ENCODE data around the gene HDAC4.

The HDAC4 gene

GRCh38 chr2:239025096-239025801 is 375.6 kb downstream of the HDAC4 start:
- DNase-seq (ENCODE audit: low spot score) = peak; percentile 66

DNA sequence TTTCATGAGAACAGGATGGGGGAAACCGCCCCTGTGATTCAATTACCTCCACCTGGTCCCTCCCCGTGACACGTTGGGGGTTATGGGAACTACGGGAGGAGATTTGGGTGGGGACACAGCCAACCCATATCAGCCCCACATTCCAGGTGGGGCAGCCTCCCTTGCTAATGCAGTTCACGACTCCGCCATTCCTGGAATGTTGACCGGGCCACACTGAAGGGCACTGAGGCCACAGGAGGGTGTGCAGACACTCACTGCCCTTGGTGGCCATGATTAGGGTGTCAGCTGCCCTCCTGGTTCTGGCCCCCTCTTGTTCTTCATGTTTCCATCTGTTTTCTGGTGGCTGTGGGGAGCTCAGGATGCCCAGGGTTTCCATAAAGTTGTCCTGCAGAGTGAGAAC is 376.6 kb downstream of the HDAC4 start:
- no peak for DNase-seq (ENCODE audit: low spot score)

- no peak for DNase-seq (ENCODE audit: low spot score)
Observed at GRCh38 chr2:239022437-239023260, 378.2 kb downstream of the HDAC4 start.

- DNase-seq (ENCODE audit: low spot score) = no peak
Observed at GRCh38 chr2:239021651-239022436, 379.0 kb downstream of the HDAC4 start.

DNA sequence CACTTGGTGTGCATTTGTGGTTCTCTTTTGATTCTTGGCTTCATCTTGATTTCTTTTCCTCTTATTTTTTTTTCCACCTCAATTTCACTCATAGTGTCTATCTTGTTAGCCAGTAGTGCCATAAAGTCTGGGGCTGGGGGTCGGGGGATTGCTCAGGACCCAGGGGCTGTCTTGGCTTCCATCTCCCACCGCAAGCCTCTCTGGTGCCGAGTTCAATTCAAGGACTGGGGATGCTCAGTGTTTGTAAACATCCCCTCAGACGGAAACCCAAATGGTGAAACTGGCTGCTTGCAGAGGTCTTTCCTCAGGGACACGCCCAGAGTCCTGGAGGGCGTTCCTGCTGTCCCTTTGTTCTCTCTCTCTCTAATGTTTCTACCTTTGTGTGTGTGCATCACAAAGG is 379.6 kb downstream of the HDAC4 start:
- DNase-seq (ENCODE audit: low spot score) = no peak

- no peak for DNase-seq (ENCODE audit: low spot score)
Observed at GRCh38 chr2:239020541-239021041, 380.2 kb downstream of the HDAC4 start.

GRCh38 chr2:239019183-239019581 is 381.6 kb downstream of the HDAC4 start:
- no peak for DNase-seq (ENCODE audit: low spot score)

- DNase-seq (ENCODE audit: low spot score) = no peak
Observed at GRCh38 chr2:239018271-239019182, 382.3 kb downstream of the HDAC4 start.

DNA sequence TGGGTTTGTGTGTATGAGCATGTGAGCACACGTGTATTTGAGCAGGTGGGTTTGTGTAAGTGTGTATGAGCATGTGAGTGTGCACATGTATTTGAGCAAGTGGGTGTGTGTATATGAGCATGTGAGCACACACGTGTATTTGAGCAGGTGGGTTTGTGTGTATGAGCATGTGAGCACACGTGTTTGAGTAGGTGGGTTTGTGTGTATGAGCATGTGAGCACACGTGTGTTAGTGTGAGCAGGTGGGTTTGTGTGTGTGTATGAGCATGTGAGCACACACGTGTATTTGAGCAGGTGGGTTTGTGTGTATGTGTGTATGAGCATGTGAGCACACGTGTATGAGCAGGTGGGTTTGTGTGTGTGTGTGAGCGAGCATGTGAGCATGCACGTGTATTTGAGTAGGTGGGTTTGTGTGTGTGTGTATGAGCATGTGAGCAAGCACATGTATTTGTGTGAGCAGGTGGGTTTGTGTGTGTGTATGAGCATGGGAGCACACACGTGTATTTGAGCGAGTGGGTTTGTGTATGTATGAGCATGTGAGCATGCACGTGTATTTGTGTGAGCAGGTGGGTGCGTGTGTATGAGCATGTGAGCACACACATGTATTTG is 383.2 kb downstream of the HDAC4 start:
- no peak for DNase-seq (ENCODE audit: low spot score)

DNA sequence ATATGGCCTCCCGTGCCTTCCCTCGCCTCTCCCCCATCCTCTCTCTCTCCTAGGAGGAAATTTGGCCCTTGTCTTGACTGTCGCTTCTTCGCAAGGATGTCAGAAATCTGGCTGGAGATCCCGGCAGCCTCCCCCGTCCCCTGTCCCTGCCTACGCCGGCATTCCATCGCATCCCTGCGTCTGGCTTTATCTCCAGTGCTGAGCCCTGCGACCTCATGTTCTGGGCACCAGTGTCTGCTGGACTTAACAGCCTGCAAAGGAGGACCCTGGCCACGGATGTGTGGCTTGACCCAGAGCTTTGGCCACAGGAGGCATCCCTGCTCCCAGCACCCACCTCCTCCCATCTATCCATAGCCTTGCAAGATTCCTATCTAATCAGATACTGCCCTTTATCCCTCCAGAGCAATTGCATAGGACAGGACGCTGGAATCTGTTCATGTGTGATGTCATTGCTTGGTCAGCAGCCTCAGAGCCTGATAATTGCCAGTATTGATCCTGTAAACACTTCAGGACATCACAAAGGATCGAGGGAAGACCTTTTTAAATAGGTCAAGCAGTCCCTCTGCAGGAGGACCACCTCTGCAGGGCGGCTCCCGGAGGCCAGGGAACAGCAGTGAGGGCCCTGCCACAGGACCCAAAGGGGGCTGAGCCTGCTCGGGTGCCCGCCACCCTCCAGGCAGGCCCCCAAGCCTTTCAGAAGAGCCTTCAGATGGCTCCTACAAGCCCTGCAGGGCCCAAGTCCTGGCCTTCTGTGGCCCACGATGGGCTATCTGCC is 384.7 kb downstream of the HDAC4 start:
- no peak for DNase-seq (ENCODE audit: low spot score)

- no peak for DNase-seq (ENCODE audit: low spot score)
Observed at GRCh38 chr2:239015218-239015900, 385.5 kb downstream of the HDAC4 start.

DNA sequence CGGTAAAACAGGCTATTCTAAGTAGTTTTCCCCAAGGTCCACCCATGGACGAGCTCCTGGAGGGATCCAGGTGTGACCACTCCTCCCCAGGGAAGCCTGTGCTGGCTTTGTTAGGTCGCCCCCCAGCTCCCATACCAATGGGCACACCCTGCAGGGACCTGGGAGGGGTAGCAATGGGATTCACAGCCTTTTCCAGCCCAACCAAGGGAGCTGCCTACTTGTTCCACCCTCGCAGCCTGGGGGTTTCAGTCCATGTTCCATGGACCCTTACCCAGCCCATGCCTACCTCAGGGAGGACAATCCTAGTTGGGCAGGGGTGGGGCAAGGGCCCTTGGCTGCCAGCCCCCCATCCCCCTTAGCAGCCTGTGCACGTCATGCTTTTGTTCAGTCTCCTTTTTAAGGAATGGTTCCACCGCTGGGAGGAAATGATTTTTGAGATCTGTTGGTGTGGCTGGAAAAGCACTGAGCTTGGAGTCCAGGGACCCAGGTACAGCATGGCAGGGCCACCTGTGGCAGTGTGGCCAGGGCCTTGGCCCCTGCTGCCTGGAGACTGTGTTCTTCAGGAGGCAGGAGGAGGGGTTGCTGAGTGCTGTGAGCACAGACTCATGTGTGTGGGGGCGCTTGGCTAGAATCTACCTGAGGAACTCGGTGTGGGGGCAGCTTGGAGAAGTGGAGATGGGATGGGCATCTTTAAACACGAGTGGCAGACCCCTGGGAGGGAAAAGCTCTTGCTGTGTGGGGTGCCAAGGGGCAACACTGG is 386.2 kb downstream of the HDAC4 start:
- no peak for DNase-seq (ENCODE audit: low spot score)

GRCh38 chr2:239013678-239013976 is 387.2 kb downstream of the HDAC4 start:
- DNase-seq (ENCODE audit: low spot score) = no peak

DNA sequence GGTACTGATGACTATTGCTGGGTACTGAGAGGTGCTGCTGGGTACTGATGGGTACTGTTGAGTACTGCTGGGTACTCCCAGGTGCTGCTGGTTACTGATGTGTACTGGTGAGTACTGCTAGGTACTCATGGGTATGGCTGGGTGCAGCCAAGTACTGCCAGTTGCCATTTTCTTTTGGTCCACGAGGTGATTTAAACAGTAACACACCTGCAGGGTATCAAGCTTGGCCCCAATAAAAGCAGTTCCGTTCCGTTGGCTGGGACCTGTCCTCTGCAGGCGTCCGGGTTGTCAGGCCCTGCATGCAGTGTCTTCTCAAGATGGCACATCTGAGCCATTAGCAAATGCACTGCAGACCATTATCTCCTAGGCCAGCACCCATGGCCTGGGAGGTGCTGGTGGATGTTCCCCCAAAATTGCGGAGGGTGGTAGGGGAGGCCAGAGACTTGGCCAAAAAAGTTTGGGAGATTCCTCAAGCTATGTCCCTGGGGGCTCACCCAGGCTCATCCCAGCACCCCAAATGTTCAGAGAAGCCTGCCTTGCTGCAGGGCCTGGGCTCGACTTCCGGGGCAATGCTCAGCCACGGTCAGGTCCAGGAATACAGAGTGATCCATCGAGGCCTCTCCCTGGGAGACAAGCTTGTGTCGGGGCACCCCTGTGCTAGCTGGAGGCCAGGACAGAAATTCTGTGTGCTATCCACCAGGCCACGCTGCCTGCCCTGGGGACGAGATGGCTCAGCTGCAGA is 387.7 kb downstream of the HDAC4 start:
- no peak for DNase-seq (ENCODE audit: low spot score)

DNA sequence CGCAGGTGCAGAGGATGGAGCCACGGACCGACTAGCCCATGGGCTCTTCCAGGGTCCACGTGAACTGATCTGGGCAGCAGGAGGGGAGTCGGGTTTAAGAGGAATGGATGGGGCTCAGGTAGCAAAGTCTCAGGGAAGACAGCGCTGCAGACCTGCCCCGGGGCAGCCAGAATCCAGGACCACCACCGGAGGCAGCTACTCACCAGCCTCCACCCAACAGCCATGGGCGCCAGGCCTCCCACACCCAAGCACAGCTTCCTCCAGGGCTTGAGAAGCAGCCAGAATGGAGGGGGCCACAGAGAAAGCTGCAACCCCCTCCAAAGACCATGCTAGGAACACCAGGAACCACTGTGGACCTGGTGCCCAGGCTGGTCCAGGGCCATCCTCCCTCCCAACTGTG is 388.6 kb downstream of the HDAC4 start:
- no peak for DNase-seq (ENCODE audit: low spot score)

DNA sequence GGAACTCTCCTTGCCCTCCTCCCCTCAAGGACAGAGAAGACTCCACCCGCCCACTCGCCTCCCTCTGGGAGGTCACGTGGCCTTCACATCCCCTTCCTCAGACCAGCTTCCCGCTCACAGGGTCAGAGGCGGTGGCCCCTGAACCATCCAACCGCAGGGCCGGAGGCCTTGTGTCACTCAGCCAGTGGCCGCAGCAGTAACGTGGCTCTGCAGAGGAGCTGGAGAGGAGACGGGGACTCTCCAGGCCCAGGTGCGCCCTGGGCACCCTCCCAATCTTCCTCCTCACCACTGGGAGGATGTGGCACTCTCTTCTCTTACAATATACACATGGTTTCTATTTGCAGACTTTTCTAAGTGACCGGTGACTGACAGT is 391.2 kb downstream of the HDAC4 start:
- DNase-seq (ENCODE audit: low spot score) = no peak

DNA sequence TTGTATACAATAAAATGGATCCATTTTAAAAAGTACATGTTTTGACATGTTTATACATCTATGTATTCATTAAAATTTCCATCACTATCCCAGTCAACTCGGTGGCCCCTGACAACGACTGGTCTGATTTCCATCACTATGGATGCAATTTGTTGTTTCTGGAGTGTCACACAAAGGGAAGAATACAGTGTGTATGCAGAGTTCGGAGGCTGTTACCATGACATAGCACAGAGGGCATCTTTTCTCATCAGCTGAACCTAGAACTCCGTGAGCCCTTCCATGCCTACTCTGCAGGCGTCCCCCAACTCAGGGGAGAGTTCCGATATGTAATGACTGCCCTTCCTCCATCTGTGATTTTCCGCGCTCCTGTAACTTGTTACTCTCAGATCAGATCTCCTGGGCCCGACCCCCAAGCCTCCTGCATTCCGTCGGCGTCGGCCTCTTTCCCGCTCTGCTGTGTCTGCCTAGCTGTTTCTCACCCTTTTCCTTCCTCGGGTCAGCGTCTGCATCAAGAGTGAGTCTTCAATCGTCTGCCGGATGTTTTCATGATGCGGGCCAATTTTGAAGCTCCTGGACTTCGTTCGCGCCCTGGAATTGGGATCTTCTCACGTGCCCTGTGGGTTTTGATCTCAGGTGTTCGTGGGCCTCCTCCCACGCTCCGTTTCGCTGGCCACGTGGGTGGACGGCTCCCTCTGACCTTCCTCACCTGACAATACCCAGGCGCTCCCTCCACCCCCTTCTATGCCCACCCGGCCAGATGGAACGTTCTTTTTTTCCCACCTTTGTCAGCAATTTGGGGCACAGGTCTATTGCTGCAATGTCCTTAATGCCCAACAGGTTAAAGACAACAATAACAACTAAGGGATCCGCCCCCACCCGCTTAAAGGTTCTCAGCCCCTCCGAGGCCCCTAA is 391.9 kb downstream of the HDAC4 start:
- DNase-seq (ENCODE audit: low spot score) = no peak
